Suprapubic skin (tissue), 3 donors: Measurements from ENCODE around the gene INPP5B.

Source experiments
- CTCF ChIP-seq, 2 donors: fragments of 200-600 bp in 1 of 2; fragments of 450-650 bp in 1 of 2; sonication (generic) in 1 of 2; IDR thresholded peaks; one replicate each; pipeline ENCODE4 v1.5.1; 2016 to 2019; ENCODE audit warnings: antibody characterized with exemption in 2 of 2, mild to moderate bottlenecking in 1 of 2, moderate library complexity in 1 of 2
- EP300 ChIP-seq: sonication (generic); formaldehyde crosslinking; IDR thresholded peaks from one replicate; pipeline ENCODE4 v1.6.1; 2017; ENCODE audit warnings: antibody characterized with exemption
- POLR2A ChIP-seq, 2 donors: fragments of 450-650 bp; IDR thresholded peaks; one replicate each; pipeline ENCODE4 v1.6.1; 2017; ENCODE audit warnings: antibody characterized with exemption in 2 of 2, mild to moderate bottlenecking in 2 of 2, moderate library complexity in 2 of 2

- TF ChIP-seq POLR2A (IDR thresholded peaks at IDR 0.05), result no peak
- TF ChIP-seq CTCF (IDR thresholded peaks at IDR 0.05), result no peak
- TF ChIP-seq EP300, result no peak
These were observed 74.2 kb downstream of the INPP5B start for GRCh38 chr1:37872692-37873091.
